Measurements from ENCODE around the gene AVP.
A peak's percentile ranks its signal among the peaks of the same experiment; 100 is the strongest.
"Not testable (repeated sequence)": the region's sequence is repeated elsewhere in the genome, so short reads cannot be mapped to it uniquely, and the experiment has no call there.

Gene AVP

DNA sequence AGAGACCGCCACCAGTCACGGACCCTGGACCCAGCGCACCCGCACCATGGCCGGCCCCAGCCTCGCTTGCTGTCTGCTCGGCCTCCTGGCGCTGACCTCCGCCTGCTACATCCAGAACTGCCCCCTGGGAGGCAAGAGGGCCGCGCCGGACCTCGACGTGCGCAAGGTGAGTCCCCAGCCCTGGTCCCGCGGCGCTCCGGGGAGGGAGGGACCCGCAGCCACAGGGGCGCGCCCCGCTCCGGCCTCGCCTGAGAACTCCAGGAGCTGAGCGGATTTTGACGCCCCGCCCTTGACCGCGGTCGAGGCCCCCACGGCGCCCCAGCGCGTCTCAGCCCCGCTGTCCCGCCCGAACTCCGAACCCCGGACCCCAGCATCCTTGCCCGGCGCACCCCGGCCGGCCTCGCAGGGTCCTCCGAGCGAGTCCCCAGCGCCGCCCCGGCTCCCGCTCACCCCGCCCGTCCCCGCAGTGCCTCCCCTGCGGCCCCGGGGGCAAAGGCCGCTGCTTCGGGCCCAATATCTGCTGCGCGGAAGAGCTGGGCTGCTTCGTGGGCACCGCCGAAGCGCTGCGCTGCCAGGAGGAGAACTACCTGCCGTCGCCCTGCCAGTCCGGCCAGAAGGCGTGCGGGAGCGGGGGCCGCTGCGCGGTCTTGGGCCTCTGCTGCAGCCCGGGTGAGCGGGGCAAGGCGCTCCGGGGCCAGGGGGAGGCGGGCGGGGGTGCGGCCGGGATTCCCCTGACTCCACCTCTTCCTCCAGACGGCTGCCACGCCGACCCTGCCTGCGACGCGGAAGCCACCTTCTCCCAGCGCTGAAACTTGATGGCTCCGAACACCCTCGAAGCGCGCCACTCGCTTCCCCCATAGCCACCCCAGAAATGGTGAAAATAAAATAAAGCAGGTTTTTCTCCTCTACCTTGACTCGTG, 12.7 kb downstream of the AVP start, which contains the start of gene OXT:
OXT (plus strand) TSS at position 11 of the 920 bp plus-strand sequence; CDS start at position 47, 36 bp downstream.
- TF ChIP-seq, protein P1, sequence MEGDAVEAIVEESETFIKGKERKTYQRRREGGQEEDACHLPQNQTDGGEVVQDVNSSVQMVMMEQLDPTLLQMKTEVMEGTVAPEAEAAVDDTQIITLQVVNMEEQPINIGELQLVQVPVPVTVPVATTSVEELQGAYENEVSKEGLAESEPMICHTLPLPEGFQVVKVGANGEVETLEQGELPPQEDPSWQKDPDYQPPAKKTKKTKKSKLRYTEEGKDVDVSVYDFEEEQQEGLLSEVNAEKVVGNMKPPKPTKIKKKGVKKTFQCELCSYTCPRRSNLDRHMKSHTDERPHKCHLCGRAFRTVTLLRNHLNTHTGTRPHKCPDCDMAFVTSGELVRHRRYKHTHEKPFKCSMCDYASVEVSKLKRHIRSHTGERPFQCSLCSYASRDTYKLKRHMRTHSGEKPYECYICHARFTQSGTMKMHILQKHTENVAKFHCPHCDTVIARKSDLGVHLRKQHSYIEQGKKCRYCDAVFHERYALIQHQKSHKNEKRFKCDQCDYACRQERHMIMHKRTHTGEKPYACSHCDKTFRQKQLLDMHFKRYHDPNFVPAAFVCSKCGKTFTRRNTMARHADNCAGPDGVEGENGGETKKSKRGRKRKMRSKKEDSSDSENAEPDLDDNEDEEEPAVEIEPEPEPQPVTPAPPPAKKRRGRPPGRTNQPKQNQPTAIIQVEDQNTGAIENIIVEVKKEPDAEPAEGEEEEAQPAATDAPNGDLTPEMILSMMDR (IDR thresholded peaks at IDR 0.05; ENCODE audit: low read depth, low read length, missing control alignments) = no peak
- H3K4me3 ChIP-seq (ENCODE audit: low read depth, low read length) = peak within 1 kb of the TSS; percentile 23; the same call in 1 of the 2 replicates
- no peak for DNase-seq (ENCODE audit: low read depth)

GRCh38 chr20:3071266-3071609, 13.3 kb downstream of the AVP start:
- TF ChIP-seq, protein P1 (IDR thresholded peaks at IDR 0.05; ENCODE audit: low read depth, low read length, missing control alignments) = no peak
- H3K4me3 ChIP-seq (ENCODE audit: low read depth, low read length) = no peak overlapping the region
- DNase-seq (ENCODE audit: low read depth) = no peak

- no peak overlapping the region for H3K4me3 ChIP-seq (ENCODE audit: low read depth, low read length)
- TF ChIP-seq, protein P1 (IDR thresholded peaks at IDR 0.05; ENCODE audit: low read depth, low read length, missing control alignments) = no peak
- DNase-seq (ENCODE audit: low read depth) = no peak
These were observed 13.8 kb downstream of the AVP start for GRCh38 chr20:3070725-3071124.

DNA sequence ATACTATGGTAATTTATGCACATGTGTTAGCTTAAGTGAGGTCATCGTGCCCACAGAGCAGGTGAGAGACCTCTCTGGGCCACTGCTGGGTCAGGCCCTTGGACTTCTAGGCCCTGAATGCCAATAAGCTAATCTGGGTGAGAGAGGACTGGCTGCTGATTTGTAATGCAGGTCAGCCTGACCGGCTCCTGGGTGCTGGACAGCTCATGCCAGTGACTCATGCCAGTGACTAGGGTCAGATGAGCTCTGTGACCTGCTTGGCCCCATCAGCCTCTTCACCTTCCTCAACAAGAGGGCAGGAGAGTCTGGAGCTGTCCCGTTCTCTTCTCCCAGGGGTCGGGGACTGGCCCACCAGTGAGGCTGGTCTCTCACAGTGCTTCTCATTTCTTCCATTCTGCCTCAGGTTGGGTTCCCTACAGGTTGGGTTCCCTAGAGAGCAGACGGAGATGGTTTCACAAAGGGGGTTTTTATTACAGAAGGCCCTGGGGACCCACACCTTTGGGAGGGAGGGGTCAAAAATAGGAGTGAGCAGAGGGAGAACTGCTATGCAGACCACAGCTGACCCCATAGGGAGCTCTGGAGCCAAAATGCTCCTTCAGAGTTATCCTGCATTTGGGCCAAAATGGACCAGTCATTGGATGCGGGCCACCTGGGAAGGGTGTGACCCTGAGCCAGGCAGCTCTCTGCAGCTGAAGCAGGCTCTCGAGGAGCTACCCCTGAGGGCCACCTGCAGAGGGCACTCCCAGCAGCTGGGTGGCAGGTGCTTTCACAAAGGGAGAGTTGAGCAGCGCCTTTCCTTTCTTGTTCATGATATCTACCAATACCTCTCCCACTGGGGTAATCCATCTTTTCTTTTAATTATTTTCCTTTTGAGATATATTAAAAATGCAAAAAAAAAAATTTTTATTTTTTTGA, 15.3 kb downstream of the AVP start:
- no peak overlapping the region for H3K4me3 ChIP-seq (ENCODE audit: low read depth, low read length)
- TF ChIP-seq, protein P1 (IDR thresholded peaks at IDR 0.05; ENCODE audit: low read depth, low read length, missing control alignments) = peak; percentile 49
- DNase-seq (ENCODE audit: low read depth) = no peak

- H3K4me3 ChIP-seq (ENCODE audit: low read depth, low read length) = no peak overlapping the region
- TF ChIP-seq, protein P1 (IDR thresholded peaks at IDR 0.05; ENCODE audit: low read depth, low read length, missing control alignments) = no peak
- DNase-seq (ENCODE audit: low read depth) = no peak
These were observed 16.4 kb downstream of the AVP start for GRCh38 chr20:3068075-3068474.

DNA sequence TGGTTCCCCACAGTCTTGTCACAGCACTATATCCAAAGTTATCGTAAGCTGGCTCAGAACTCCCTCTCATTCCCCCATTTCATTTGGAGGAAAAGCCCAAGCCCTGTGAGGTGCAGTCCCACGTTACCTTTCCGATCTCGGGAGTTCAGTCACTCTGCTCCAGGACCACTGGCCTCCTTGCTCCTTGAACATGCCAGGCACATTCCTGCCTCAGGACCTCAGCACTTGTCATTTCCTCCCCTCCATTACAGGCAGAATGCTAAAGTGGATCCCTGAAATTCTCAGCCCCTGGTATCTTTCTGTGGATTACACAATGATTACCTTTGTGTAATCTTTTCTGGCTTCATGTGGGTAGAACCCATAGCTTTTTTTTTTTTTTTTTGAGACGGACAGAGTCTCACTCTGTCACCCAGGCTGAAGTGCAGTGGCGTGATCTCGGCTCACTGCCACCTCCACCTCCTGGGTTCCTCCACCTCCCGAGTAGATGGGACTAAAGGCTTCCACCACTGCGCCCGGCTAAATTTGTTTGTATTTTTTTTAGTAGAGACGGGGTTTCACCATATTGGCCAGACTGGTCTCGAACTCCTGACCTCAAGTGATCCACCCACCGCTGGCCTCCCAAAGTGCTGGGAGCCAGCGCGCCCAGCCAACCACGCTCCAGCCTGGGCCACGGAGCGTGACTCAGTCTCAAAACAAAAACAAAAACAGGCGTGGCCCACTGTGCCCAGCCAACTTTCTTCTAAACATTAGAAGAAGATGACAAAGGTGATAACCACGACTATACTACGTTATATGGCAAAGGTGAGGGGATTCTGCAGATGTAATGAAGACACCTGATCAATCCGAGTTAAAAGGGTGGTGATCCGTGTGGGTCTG, 17.1 kb downstream of the AVP start:
- no peak overlapping the region for H3K4me3 ChIP-seq (ENCODE audit: low read depth, low read length)
- no peak for DNase-seq (ENCODE audit: low read depth)
- TF ChIP-seq, protein P1 (IDR thresholded peaks at IDR 0.05; ENCODE audit: low read depth, low read length, missing control alignments) = no peak

DNA sequence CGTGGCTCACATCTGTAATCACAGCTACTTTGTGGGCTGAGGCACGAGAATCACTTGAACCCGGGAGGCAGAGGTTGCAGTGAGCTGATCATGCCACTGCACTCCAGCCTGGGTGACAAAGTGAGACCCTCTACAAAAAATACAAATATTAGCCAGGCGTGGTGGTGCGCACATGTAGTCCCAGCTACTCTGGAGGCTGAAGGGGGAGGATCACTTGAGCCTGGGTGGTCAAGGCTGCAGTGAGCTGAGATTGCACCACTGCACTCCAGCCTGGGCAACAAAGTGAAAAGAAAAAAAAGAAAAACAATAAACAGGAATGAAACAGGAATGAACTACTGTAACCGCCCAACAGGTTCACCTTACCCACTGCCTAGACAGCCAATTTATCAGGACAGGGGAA, 20.4 kb downstream of the AVP start:
- DNase-seq (ENCODE audit: low read depth); H3K4me3 ChIP-seq (ENCODE audit: low read depth, low read length): not testable (repeated sequence)
